ENCODE measurements around the gene BCAR1.

- TF ChIP-seq CTCF (optimal IDR thresholded peaks at IDR 0.05 in 1 of 3, IDR thresholded peaks at IDR 0.05 in 1 of 3, conservative IDR thresholded peaks at IDR 0.05 in 1 of 3; ENCODE audit: extremely low read depth in 1 of 3, insufficient read depth in 2 of 3, low read length in 3 of 3), result no peak
- TF ChIP-seq EZH2 (IDR thresholded peaks at IDR 0.05; ENCODE audit: low read length), result no peak
These were observed 10.2 kb upstream of the BCAR1 start for GRCh38 chr16:75261590-75262078.

Data from keratinocyte (primary cell).